ENCODE data around the gene GAB4. TPM values are rescaled to one million over a fixed set of nuclear protein-coding genes. Genes with fewer than 3 reads are reported as not detected.
"Not testable (repeated sequence)": the region's sequence is repeated elsewhere in the genome, so short reads cannot be mapped to it uniquely, and the experiment has no call there.

Gene GAB4
- not detected for total RNA-seq

- no peak within 1 kb of the TSS for H3K27ac Mint-ChIP-seq
- DNase-seq (ENCODE audit: low spot score in 2 of 2): no peak
- peaks cover 13 to 20% of the 10 kb centered on the region in 2 donors for H3K9me3 Mint-ChIP-seq
- ATAC-seq: no peak
- H3K36me3 Mint-ChIP-seq: peaks cover 8 to 17% of the 10 kb centered on the region in 2 donors
Observed at GRCh38 chr22:17007852-17008731, at the start of gene GAB4. Gene GAB4 (minus strand): TSS chr22:17008222. CDS start chr22:17008114, 108 bp downstream.

GRCh38 chr22:17056807-17057206 lies 48.8 kb upstream of the GAB4 start:
- Mint-ChIP-seq H3K9me3 (no peaks in the 10 kb centered on the region), H3K36me3 (no peaks in the 10 kb centered on the region), H3K27ac (no peak overlapping the region)
- ATAC-seq (no peak), DNase-seq (ENCODE audit: low spot score in 2 of 2) (no peak)

GRCh38 chr22:17056058-17056457 lies 48.0 kb upstream of the GAB4 start:
- Mint-ChIP-seq H3K27ac (no peak overlapping the region), H3K36me3 (no peaks in the 10 kb centered on the region), H3K9me3 (no peaks in the 10 kb centered on the region)
- ATAC-seq: no peak
- no peak for DNase-seq (ENCODE audit: low spot score in 2 of 2)

- Mint-ChIP-seq H3K9me3 (no peaks in the 10 kb centered on the region), H3K27ac (no peak overlapping the region), H3K36me3 (no peaks in the 10 kb centered on the region)
- no peak for DNase-seq (ENCODE audit: low spot score in 2 of 2)
- no peak for ATAC-seq
Observed at GRCh38 chr22:17047656-17048055, 39.6 kb upstream of the GAB4 start.

- Mint-ChIP-seq H3K27ac (no peak overlapping the region), H3K36me3 (no peaks in the 10 kb centered on the region), H3K9me3 (no peaks in the 10 kb centered on the region)
- ATAC-seq (no peak), DNase-seq (ENCODE audit: low spot score in 2 of 2) (no peak)
Observed at GRCh38 chr22:17046566-17047348, 38.7 kb upstream of the GAB4 start.

GRCh38 chr22:17043521-17043920 lies 35.5 kb upstream of the GAB4 start:
- DNase-seq (ENCODE audit: low spot score in 2 of 2): no peak
- no peaks in the 10 kb centered on the region for H3K9me3 Mint-ChIP-seq
- ATAC-seq: no peak
- H3K27ac Mint-ChIP-seq: no peak overlapping the region
- H3K36me3 Mint-ChIP-seq: no peaks in the 10 kb centered on the region

GRCh38 chr22:17036842-17037711 lies 29.1 kb upstream of the GAB4 start:
- not testable (repeated sequence) for H3K36me3 Mint-ChIP-seq; DNase-seq (ENCODE audit: low spot score in 2 of 2); H3K27ac Mint-ChIP-seq; H3K9me3 Mint-ChIP-seq
- peak; percentile 82 to 87 for ATAC-seq

- DNase-seq (ENCODE audit: low spot score in 2 of 2); H3K9me3 Mint-ChIP-seq; H3K36me3 Mint-ChIP-seq; H3K27ac Mint-ChIP-seq: not testable (repeated sequence)
- ATAC-seq: peak; percentile 32 to 51
Observed at GRCh38 chr22:17035976-17036841, 28.2 kb upstream of the GAB4 start.

GRCh38 chr22:17035246-17035645 lies 27.2 kb upstream of the GAB4 start:
- DNase-seq (ENCODE audit: low spot score in 2 of 2) (no peak), ATAC-seq (no peak)
- Mint-ChIP-seq H3K27ac (no peak overlapping the region), H3K36me3 (no peaks in the 10 kb centered on the region), H3K9me3 (no peaks in the 10 kb centered on the region)

- not testable (repeated sequence) for ATAC-seq; H3K9me3 Mint-ChIP-seq; H3K27ac Mint-ChIP-seq; DNase-seq (ENCODE audit: low spot score in 2 of 2); H3K36me3 Mint-ChIP-seq
Observed at GRCh38 chr22:17034532-17034931, 26.5 kb upstream of the GAB4 start.

GRCh38 chr22:17032277-17032676 lies 24.3 kb upstream of the GAB4 start:
- H3K36me3 Mint-ChIP-seq; H3K27ac Mint-ChIP-seq; ATAC-seq; DNase-seq (ENCODE audit: low spot score in 2 of 2); H3K9me3 Mint-ChIP-seq: not testable (repeated sequence)

- H3K36me3 Mint-ChIP-seq: peaks cover 0 to 15% of the 10 kb centered on the region in 2 donors
- not testable (repeated sequence) for H3K27ac Mint-ChIP-seq; H3K9me3 Mint-ChIP-seq; ATAC-seq; DNase-seq (ENCODE audit: low spot score in 2 of 2)
Observed at GRCh38 chr22:17024380-17024779, 16.4 kb upstream of the GAB4 start.

GRCh38 chr22:17015552-17015951 lies 7.5 kb upstream of the GAB4 start:
- not testable (repeated sequence) for H3K36me3 Mint-ChIP-seq; H3K27ac Mint-ChIP-seq; ATAC-seq; DNase-seq (ENCODE audit: low spot score in 2 of 2); H3K9me3 Mint-ChIP-seq

- not testable (repeated sequence) for H3K36me3 Mint-ChIP-seq; ATAC-seq; H3K27ac Mint-ChIP-seq; H3K9me3 Mint-ChIP-seq; DNase-seq (ENCODE audit: low spot score in 2 of 2)
Observed at GRCh38 chr22:17014101-17014440, 6.0 kb upstream of the GAB4 start.

GRCh38 chr22:17013396-17014100 lies 5.5 kb upstream of the GAB4 start:
- Mint-ChIP-seq H3K9me3 (no peaks in the 10 kb centered on the region), H3K36me3 (no peaks in the 10 kb centered on the region), H3K27ac (no peak overlapping the region)
- DNase-seq (ENCODE audit: low spot score in 2 of 2): no peak
- no peak for ATAC-seq

All from activated naive CD4-positive, alpha-beta T cell treated with anti-CD3 and anti-CD28 coated beads, Interleukin-2, amount 50 U/mL, for 72 hours (primary cell).